ENCODE results near the gene TRAF6. TPM values are rescaled to one million over a fixed set of nuclear protein-coding genes. Genes with fewer than 3 reads are reported as not detected.

TRAF6 gene
- polyA plus RNA-seq, 1 donor (not counting 4 experiments of a cell fraction or from before 2014, with no cell fraction given) = 15.1 TPM

DNA sequence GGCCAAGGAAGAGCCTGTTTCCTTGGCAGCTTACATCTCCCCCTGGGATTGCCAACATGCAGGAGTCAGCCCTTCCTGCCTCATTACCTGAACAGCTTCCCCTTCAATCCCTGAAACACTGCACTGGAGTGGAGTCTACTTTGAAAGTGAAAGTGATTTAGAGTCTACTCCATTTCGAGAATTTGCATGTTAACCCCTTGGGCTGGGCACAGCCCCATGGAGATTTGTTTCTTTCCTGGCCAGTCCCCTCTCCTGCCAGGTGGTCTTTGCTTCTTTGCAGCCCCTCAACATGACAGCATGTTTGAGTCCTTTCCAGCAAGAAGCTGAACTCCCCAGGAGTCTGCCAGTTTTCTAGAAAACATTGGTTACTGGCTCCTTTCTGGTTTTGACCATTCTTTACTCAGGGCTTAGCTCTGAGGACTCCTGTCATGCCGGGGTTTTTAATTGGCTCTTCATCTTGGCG, 59.9 kb downstream of the TRAF6 start:
- no peak for FAIRE-seq
- H3K79me2 ChIP-seq (ENCODE audit: control insufficient read depth, insufficient read depth, low read length) = no peaks in the 10 kb centered on the region
- no peaks in the 10 kb centered on the region for H3K27me3 ChIP-seq (ENCODE audit: control insufficient read depth, extremely low read depth, insufficient read depth, low read length)
- no peaks in the 10 kb centered on the region for H3K9me3 ChIP-seq (ENCODE audit: control insufficient read depth, low read depth, low read length)
- no peak overlapping the region for H2AFZ ChIP-seq (ENCODE audit: control insufficient read depth, low read length)
- no peaks in the 10 kb centered on the region for H3K9me1 ChIP-seq (ENCODE audit: control insufficient read depth, extremely low read depth, insufficient read depth, low read length)
- dilution Hi-C loops (cut with MboI; ENCODE audit: extremely low pct_ligation_motif_present, low sequenced_read_pairs) = no loop called here
- no peak overlapping the region for H3K4me2 ChIP-seq (ENCODE audit: control insufficient read depth, extremely low read depth, insufficient read depth, low read depth, low read length)
- no peak for DNase-seq (ENCODE audit: low read depth, low spot score)
- no peak overlapping the region for H3K27ac ChIP-seq (ENCODE audit: control insufficient read depth, insufficient read depth, low read length)
- H3K4me3 ChIP-seq (ENCODE audit: control insufficient read depth in 2 of 3, extremely low read depth in 1 of 3, insufficient read depth in 2 of 3, low read depth in 1 of 3, low read length in 3 of 3) = no peak overlapping the region
- H3K9ac ChIP-seq (ENCODE audit: control insufficient read depth, extremely low read depth, insufficient read depth, low read length) = no peak overlapping the region
- TF ChIP-seq, protein P1, sequence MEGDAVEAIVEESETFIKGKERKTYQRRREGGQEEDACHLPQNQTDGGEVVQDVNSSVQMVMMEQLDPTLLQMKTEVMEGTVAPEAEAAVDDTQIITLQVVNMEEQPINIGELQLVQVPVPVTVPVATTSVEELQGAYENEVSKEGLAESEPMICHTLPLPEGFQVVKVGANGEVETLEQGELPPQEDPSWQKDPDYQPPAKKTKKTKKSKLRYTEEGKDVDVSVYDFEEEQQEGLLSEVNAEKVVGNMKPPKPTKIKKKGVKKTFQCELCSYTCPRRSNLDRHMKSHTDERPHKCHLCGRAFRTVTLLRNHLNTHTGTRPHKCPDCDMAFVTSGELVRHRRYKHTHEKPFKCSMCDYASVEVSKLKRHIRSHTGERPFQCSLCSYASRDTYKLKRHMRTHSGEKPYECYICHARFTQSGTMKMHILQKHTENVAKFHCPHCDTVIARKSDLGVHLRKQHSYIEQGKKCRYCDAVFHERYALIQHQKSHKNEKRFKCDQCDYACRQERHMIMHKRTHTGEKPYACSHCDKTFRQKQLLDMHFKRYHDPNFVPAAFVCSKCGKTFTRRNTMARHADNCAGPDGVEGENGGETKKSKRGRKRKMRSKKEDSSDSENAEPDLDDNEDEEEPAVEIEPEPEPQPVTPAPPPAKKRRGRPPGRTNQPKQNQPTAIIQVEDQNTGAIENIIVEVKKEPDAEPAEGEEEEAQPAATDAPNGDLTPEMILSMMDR (optimal IDR thresholded peaks at IDR 0.05 in 1 of 3, IDR thresholded peaks at IDR 0.05 in 1 of 3, conservative IDR thresholded peaks at IDR 0.05 in 1 of 3; ENCODE audit: extremely low read depth in 1 of 3, insufficient read depth in 2 of 3, low read length in 3 of 3) = no peak
- TF ChIP-seq EZH2 (IDR thresholded peaks at IDR 0.05; ENCODE audit: low read length) = no peak
- H3K36me3 ChIP-seq (ENCODE audit: control insufficient read depth in 2 of 2, extremely low read depth in 1 of 2, insufficient read depth in 2 of 2, low read length in 2 of 2) = peaks cover 18 to 23% of the 10 kb centered on the region in 2 experiments
- H3K4me1 ChIP-seq (ENCODE audit: control insufficient read depth, extremely low read depth, insufficient read depth, low read length) = peaks cover 19% of the 10 kb centered on the region
- no peaks in the 10 kb centered on the region for H4K20me1 ChIP-seq (ENCODE audit: control insufficient read depth, extremely low read depth, insufficient read depth, low read length)

- FAIRE-seq (no peak), DNase-seq (ENCODE audit: low read depth, low spot score) (no peak)
- dilution Hi-C loops (cut with MboI; ENCODE audit: extremely low pct_ligation_motif_present, low sequenced_read_pairs) = no loop called here
- Histone ChIP-seq H3K4me2 (ENCODE audit: control insufficient read depth, extremely low read depth, insufficient read depth, low read depth, low read length) (no peak overlapping the region), H3K27me3 (ENCODE audit: control insufficient read depth, extremely low read depth, insufficient read depth, low read length) (no peaks in the 10 kb centered on the region), H3K79me2 (ENCODE audit: control insufficient read depth, insufficient read depth, low read length) (no peaks in the 10 kb centered on the region), H3K9me1 (ENCODE audit: control insufficient read depth, extremely low read depth, insufficient read depth, low read length) (no peaks in the 10 kb centered on the region), H3K27ac (ENCODE audit: control insufficient read depth, insufficient read depth, low read length) (no peak overlapping the region), H3K4me1 (ENCODE audit: control insufficient read depth, extremely low read depth, insufficient read depth, low read length) (peaks cover 18% of the 10 kb centered on the region), H3K9ac (ENCODE audit: control insufficient read depth, extremely low read depth, insufficient read depth, low read length) (no peak overlapping the region), H3K9me3 (ENCODE audit: control insufficient read depth, low read depth, low read length) (no peaks in the 10 kb centered on the region), H2AFZ (ENCODE audit: control insufficient read depth, low read length) (no peak overlapping the region), H4K20me1 (ENCODE audit: control insufficient read depth, extremely low read depth, insufficient read depth, low read length) (no peaks in the 10 kb centered on the region), H3K36me3 (ENCODE audit: control insufficient read depth in 2 of 2, extremely low read depth in 1 of 2, insufficient read depth in 2 of 2, low read length in 2 of 2) (peaks cover 18 to 23% of the 10 kb centered on the region in 2 experiments), H3K4me3 (ENCODE audit: control insufficient read depth in 2 of 3, extremely low read depth in 1 of 3, insufficient read depth in 2 of 3, low read depth in 1 of 3, low read length in 3 of 3) (no peak overlapping the region)
- no peak for TF ChIP-seq EZH2 (IDR thresholded peaks at IDR 0.05; ENCODE audit: low read length)
- TF ChIP-seq, protein P1 (optimal IDR thresholded peaks at IDR 0.05 in 1 of 3, IDR thresholded peaks at IDR 0.05 in 1 of 3, conservative IDR thresholded peaks at IDR 0.05 in 1 of 3; ENCODE audit: extremely low read depth in 1 of 3, insufficient read depth in 2 of 3, low read length in 3 of 3) = no peak
These were observed 60.4 kb downstream of the TRAF6 start for GRCh38 chr11:36449561-36450096.

All from keratinocyte (primary cell).